Epithelial cell of proximal tubule (primary cell): ENCODE data around the gene C17orf67. TPM values are rescaled to one million over a fixed set of nuclear protein-coding genes. Genes with fewer than 3 reads are reported as not detected.

Source experiments
- DNase-seq: peaks from one replicate; pipeline ENCODE4 v3.0.0-alpha.2; 2011; ENCODE audit warnings: low read depth
- H3K4me3 ChIP-seq: 2 replicates; pipeline ENCODE4 v1.5.1; 2011; ENCODE audit warnings: low read depth, mild to moderate bottlenecking, low read length
- total RNA-seq: library from RNA; depleted of rRNA; stranded (reverse); fragments of >200 nt; gene quantifications from 2 replicates; pipeline ENCODE4 v1.2.3, GENCODE V29; 2015
- TF ChIP-seq, protein P1 (sequence below): conservative IDR thresholded peaks from 2 replicates; pipeline ENCODE4 v1.5.1; 2012; ENCODE audit warnings: low read depth, mild to moderate bottlenecking, low read length

Gene C17orf67
- total RNA-seq, 1 donor from 2014 or later = 0.17 TPM

DNA sequence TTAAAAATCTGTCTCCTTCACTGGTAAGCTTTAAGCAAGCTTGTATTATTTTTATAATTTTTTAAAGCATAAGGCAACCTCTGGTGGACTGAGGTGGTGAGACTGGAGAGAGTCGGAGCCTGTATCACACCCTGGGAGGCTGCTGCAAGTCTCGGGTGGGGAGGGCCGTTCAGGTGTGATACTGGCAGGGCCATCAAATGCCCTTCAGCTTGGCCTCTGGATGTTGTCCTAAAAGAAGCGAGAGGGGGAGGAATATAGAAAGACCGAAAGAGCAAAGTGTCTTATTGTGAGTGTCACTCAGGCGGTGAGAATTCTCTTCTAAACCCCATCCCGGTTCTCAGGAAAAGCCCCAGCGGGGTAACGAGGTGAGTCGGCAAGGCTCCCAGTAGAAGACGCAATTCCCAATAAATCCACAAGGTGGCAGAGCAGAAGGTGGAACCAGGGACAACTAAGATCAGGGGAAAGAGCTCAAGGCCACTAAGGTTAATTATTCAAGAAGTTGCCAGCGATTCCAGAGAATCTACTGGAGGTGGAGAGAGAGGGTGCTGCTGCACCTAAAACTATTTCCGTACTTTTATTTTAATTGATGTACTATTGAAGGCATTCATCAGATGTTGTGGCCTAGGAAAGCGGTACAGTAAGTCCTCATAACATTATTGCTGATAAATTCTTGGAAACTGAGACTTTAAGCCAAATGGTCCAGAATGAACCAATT, 14.1 kb downstream of the C17orf67 start:
- TF ChIP-seq, protein P1, sequence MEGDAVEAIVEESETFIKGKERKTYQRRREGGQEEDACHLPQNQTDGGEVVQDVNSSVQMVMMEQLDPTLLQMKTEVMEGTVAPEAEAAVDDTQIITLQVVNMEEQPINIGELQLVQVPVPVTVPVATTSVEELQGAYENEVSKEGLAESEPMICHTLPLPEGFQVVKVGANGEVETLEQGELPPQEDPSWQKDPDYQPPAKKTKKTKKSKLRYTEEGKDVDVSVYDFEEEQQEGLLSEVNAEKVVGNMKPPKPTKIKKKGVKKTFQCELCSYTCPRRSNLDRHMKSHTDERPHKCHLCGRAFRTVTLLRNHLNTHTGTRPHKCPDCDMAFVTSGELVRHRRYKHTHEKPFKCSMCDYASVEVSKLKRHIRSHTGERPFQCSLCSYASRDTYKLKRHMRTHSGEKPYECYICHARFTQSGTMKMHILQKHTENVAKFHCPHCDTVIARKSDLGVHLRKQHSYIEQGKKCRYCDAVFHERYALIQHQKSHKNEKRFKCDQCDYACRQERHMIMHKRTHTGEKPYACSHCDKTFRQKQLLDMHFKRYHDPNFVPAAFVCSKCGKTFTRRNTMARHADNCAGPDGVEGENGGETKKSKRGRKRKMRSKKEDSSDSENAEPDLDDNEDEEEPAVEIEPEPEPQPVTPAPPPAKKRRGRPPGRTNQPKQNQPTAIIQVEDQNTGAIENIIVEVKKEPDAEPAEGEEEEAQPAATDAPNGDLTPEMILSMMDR = peak; percentile 76

DNA sequence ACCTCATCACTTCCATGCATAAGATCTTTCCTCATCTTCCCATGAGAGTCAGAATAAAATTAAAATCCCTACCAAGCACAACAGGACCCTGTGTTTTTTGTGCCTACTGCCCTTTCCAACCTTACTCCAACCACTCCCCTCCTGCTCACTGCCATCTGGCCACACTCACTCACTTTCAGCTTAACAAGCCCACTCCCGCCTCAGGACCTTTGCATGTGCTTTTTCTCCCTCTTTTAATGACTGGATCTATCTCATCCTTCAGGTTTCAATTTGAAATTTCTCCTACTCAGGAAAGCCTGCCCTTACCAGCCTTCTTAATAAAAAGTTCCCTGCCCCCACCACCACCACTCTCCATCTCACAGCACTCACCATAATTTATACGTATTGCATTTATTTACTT, 14.7 kb downstream of the C17orf67 start:
- no peak for DNase-seq
- TF ChIP-seq, protein P1 = no peak
- no peak overlapping the region for H3K4me3 ChIP-seq

More for the DNA sequence above, 14.1 kb downstream of the C17orf67 start:
- H3K4me3 ChIP-seq = no peak overlapping the region
- peak; percentile 46 for DNase-seq

DNA sequence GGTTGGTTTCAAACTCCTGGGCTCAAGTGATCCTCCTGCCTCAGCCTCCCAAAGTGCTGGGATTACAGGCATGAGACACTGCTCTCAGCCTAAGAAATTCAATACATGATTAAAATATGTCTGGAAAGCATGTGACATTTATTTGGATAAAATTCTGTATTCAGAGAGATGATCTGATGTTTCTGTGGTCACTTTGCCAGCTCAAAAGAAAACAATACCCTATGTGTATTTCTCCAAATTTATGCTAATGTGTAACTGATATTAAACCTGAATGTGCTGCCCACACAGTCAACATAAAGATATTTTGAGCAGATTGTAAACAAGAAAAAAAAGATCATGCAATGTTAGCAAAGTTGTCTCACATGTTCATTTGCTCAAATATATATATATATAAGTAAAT, 16.7 kb downstream of the C17orf67 start:
- no peak for DNase-seq
- TF ChIP-seq, protein P1 = no peak
- no peak overlapping the region for H3K4me3 ChIP-seq

DNA sequence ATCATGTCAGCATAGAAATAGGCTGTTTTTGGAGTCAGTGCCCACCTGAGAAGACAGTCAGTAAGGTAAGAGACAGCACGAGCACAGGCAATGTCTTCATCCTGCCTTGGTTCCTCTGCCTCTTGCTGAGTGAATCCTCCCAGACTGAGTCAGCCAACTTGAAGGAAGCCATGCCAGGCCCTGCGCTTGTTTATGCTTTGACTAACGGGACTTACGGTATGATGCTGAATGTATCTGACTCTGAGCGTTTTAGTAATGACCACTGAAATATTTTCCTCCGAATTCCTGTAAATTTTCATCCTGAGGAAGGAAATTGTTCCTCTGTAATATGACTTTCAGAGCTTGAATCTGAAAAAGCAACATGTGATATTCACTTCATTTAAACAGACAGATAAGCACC, 18.0 kb downstream of the C17orf67 start:
- TF ChIP-seq, protein P1 = no peak
- no peak for DNase-seq
- H3K4me3 ChIP-seq = no peak overlapping the region

DNA sequence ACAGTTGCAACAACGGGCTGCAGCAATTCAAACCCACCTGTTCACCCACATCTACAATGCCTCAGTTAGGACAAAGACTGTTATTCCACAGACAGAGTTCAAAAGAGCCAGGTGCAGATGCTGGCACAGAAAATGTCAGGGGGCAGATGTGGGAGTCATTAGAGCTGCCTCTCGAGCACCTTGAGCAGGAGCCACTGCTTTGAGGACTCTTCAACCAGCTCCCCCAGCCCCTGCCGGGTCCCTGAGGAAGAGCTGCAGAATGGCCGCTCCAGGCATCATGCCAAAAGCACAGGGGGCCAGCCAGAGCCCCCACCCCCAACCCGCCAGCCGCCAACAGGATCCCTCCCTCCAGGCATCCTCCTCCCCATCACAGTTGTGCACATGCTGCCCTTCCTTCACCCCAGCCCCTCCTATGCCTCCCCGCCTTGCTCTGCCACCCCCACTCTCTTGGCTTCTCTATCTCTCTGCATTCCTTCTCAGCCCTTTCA, 20.8 kb downstream of the C17orf67 start:
- H3K4me3 ChIP-seq = no peak overlapping the region
- DNase-seq = no peak
- TF ChIP-seq, protein P1 = no peak

DNA sequence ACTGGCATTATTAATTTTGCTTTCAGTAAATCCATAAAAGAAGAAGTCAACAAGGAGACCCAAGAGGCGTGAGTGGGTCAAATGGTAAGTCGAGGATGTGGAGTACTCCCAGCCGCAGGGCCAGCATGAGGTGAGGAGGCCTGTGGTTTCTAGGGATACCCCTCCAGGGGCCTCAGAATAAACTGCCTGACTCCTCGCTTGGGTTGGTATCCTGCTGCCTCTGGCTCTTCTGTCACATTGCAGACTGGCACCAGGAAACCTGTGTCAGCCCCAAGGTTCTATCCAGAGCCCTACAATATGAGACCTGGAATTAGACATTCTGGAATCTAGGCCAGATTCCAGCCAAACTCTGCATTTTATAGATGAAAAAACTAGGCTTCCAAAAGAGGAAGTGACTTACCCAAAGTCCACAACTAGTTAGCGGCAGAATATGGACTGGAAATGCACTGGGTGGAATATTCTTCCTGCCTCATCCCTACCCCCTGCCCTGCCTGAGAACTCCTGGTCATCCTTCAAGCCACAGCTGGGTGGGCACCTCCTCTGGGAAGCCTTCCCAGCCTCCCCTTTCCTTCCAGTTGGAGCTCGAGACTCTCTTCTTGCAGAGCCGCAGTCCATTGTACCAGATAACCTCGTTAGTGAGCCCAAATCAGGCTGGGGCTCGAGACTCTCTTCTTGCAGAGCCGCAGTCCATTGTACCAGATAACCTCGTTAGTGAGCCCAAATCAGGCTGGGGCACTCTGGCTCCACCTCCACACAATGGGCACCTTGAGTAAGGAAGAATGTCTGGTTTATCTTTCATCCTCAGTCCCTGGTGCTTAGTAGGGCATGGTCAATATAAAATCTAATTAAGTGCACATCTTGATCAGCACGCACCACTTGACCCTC, 22.6 kb downstream of the C17orf67 start:
- no peak for DNase-seq
- TF ChIP-seq, protein P1 = no peak
- no peak overlapping the region for H3K4me3 ChIP-seq
